H9 (cell line): ENCODE data around the gene SUN1. TPM values are rescaled to one million over a fixed set of nuclear protein-coding genes. Genes with fewer than 3 reads are reported as not detected.

Source experiments
- DNase-seq: peaks from one replicate; pipeline ENCODE4 v3.0.0-alpha.2; 2017
- H2AFZ ChIP-seq: one replicate; pipeline ENCODE4 v1.6.1; 2013; ENCODE audit warnings: mild to moderate bottlenecking, low read length, control low read depth, moderate library complexity
- H2AK5ac ChIP-seq: 2 replicates; pipeline ENCODE4 v1.6.1; 2013; ENCODE audit warnings: low read length, control low read depth, mixed read lengths; ENCODE audit not compliant: insufficient read length
- H2BK120ac ChIP-seq: one replicate; pipeline ENCODE4 v1.6.1; 2013; ENCODE audit warnings: low read depth, mild to moderate bottlenecking, low read length, control low read depth, inconsistent platforms; ENCODE audit not compliant: poor library complexity, severe bottlenecking
- H2BK12ac ChIP-seq: 2 replicates; pipeline ENCODE4 v1.6.1; 2013; ENCODE audit warnings: low read length, control low read depth, mixed read lengths, low read depth; ENCODE audit not compliant: insufficient read length
- H2BK15ac ChIP-seq: 2 replicates; pipeline ENCODE4 v1.6.1; 2013; ENCODE audit warnings: low read depth, low read length, control low read depth
- H2BK20ac ChIP-seq: one replicate; pipeline ENCODE4 v1.6.1; 2013; ENCODE audit warnings: low read depth, mild to moderate bottlenecking, low read length, control low read depth, inconsistent platforms; ENCODE audit not compliant: poor library complexity, severe bottlenecking
- H2BK5ac ChIP-seq: 2 replicates; pipeline ENCODE4 v1.6.1; 2013; ENCODE audit warnings: low read length, control low read depth, mixed read lengths; ENCODE audit not compliant: insufficient read length
- H3K14ac ChIP-seq: 2 replicates; pipeline ENCODE4 v1.6.1; 2013; ENCODE audit warnings: low read length, control low read depth; ENCODE audit not compliant: insufficient read depth
- H3K18ac ChIP-seq: 2 replicates; pipeline ENCODE4 v1.6.1; 2013; ENCODE audit warnings: low read depth, mild to moderate bottlenecking, mixed read lengths, low read length, control low read depth; ENCODE audit not compliant: insufficient read length
- H3K23ac ChIP-seq: 2 replicates; pipeline ENCODE4 v1.6.1; 2013; ENCODE audit warnings: low read length, control low read depth, mixed read lengths, low read depth; ENCODE audit not compliant: insufficient read length
- H3K23me2 ChIP-seq: 2 replicates; pipeline ENCODE4 v1.6.1; 2013; ENCODE audit warnings: low read depth, mild to moderate bottlenecking, mixed read lengths, low read length, control low read depth; ENCODE audit not compliant: insufficient read length, poor library complexity, severe bottlenecking
- H3K27ac ChIP-seq: 2 replicates; pipeline ENCODE4 v1.5.1; 2013; ENCODE audit warnings: low read length, control low read depth, mixed read lengths, low read depth; ENCODE audit not compliant: insufficient read length
- H3K27me3 ChIP-seq: 2 replicates; pipeline ENCODE4 v1.6.1; 2013; ENCODE audit warnings: low read length, control low read depth, inconsistent platforms; ENCODE audit not compliant: insufficient read depth
- H3K4ac ChIP-seq: 2 replicates; pipeline ENCODE4 v1.6.1; 2013; ENCODE audit warnings: low read depth, mild to moderate bottlenecking, control low read depth, inconsistent platforms, low read length, moderate library complexity
- H3K4me1 ChIP-seq: 2 replicates; pipeline ENCODE4 v1.6.1; 2013; ENCODE audit warnings: low read length, control low read depth, inconsistent platforms; ENCODE audit not compliant: insufficient read depth
- H3K4me2 ChIP-seq: 2 replicates; pipeline ENCODE4 v1.6.1; 2013; ENCODE audit warnings: low read length, control low read depth, mixed read lengths; ENCODE audit not compliant: insufficient read length, insufficient read depth
- H3K56ac ChIP-seq: 2 replicates; pipeline ENCODE4 v1.6.1; 2013; ENCODE audit warnings: low read depth, mild to moderate bottlenecking, mixed read lengths, low read length, control low read depth; ENCODE audit not compliant: insufficient read length
- H3K79me1 ChIP-seq: 2 replicates; pipeline ENCODE4 v1.6.1; 2013; ENCODE audit warnings: low read depth, mild to moderate bottlenecking, moderate library complexity, low read length, control low read depth, inconsistent platforms; ENCODE audit not compliant: insufficient read depth, poor library complexity, severe bottlenecking
- H3K79me2 ChIP-seq: 2 replicates; pipeline ENCODE4 v1.6.1; 2013; ENCODE audit warnings: low read length, control low read depth, inconsistent platforms; ENCODE audit not compliant: insufficient read depth
- H3K9ac ChIP-seq: 2 replicates; pipeline ENCODE4 v1.6.1; 2013; ENCODE audit warnings: low read length, control low read depth, mixed read lengths; ENCODE audit not compliant: insufficient read length; ENCODE audit errors: extremely low read depth
- H3K9me3 ChIP-seq: one replicate; pipeline ENCODE4 v1.6.1; 2013; ENCODE audit warnings: low read depth, low read length, inconsistent platforms; ENCODE audit not compliant: control insufficient read depth
- H3T11ph ChIP-seq: one replicate; pipeline ENCODE4 v1.6.1; 2013; ENCODE audit warnings: mild to moderate bottlenecking, low read length, control low read depth, inconsistent platforms
- H4K20me1 ChIP-seq: one replicate; pipeline ENCODE4 v1.6.1; 2013; ENCODE audit not compliant: control insufficient read depth, insufficient read length, insufficient read depth
- H4K5ac ChIP-seq: 2 replicates; pipeline ENCODE4 v1.6.1; 2013; ENCODE audit warnings: low read depth, mild to moderate bottlenecking, mixed read lengths, low read length, control low read depth; ENCODE audit not compliant: insufficient read length
- H4K8ac ChIP-seq: replicated peaks from 2 replicates; pipeline ENCODE4 v1.6.1; 2013; ENCODE audit warnings: low read length, control low read depth, mixed read lengths, low read depth; ENCODE audit not compliant: insufficient read length
- H4K91ac ChIP-seq: 2 replicates; pipeline ENCODE4 v1.6.1; 2013; ENCODE audit warnings: low read depth, mild to moderate bottlenecking, moderate library complexity, mixed read lengths, low read length, control low read depth; ENCODE audit not compliant: insufficient read length
- H3K27ac Mint-ChIP-seq, 3 experiments: 2 replicates in 2 of 3; 3 replicates in 1 of 3; pipeline ENCODE4 v1.8.0; 2020 to 2021; ENCODE audit warnings: mixed read lengths in 3 of 3, mild to moderate bottlenecking in 1 of 3, moderate library complexity in 1 of 3
- H3K27me3 Mint-ChIP-seq: 2 replicates; pipeline ENCODE4 v1.8.0; 2021; ENCODE audit warnings: low read depth, mild to moderate bottlenecking, moderate library complexity, mixed read lengths
- H3K36me3 Mint-ChIP-seq, 3 experiments: 2 replicates in 2 of 3; 3 replicates in 1 of 3; pipeline ENCODE4 v1.8.0; 2020 to 2021; ENCODE audit warnings: low read depth in 3 of 3, mixed read lengths in 3 of 3; ENCODE audit not compliant: insufficient read depth in 1 of 3
- H3K4me1 Mint-ChIP-seq, 2 experiments: 2 replicates each; pipeline ENCODE4 v1.8.0; 2020; ENCODE audit warnings: mixed read lengths in 2 of 2
- H3K4me3 Mint-ChIP-seq, 2 experiments: 2 replicates in 1 of 2; 3 replicates in 1 of 2; pipeline ENCODE4 v1.8.0; 2020 to 2021; ENCODE audit warnings: mild to moderate bottlenecking in 2 of 2, mixed read lengths in 2 of 2, moderate library complexity in 1 of 2
- H3K9me3 Mint-ChIP-seq, 2 experiments: 2 replicates in 1 of 2; 3 replicates in 1 of 2; pipeline ENCODE4 v1.8.0; 2020; ENCODE audit warnings: mild to moderate bottlenecking in 2 of 2, mixed read lengths in 2 of 2, moderate library complexity in 1 of 2
- WGBS: extraction: QIAGEN DNeasy Blood & Tissue Kit; methylation state at CpG from one replicate; pipeline ENCODE4 v1.1.7; 2013; ENCODE audit warnings: missing lambda C conversion rate, low lambda C conversion rate, mixed read lengths; ENCODE audit not compliant: insufficient read length; ENCODE audit errors: extremely low coverage; 5-methylcytosine and 5-hydroxymethylcytosine counted together
- total RNA-seq: library from RNA; stranded (reverse); gene quantifications from 2 replicates; pipeline ENCODE4 v1.2.1, GENCODE V29; 2021
- TF ChIP-seq, protein P1 (sequence below): fragments of 200-600 bp; sonication (generic); conservative IDR thresholded peaks from 3 replicates; pipeline ENCODE4 v1.8.0; 2021; ENCODE audit warnings: antibody characterized with exemption, mild to moderate bottlenecking

Gene SUN1
- total RNA-seq, 1 experiment from 2014 or later: 118 TPM

DNA sequence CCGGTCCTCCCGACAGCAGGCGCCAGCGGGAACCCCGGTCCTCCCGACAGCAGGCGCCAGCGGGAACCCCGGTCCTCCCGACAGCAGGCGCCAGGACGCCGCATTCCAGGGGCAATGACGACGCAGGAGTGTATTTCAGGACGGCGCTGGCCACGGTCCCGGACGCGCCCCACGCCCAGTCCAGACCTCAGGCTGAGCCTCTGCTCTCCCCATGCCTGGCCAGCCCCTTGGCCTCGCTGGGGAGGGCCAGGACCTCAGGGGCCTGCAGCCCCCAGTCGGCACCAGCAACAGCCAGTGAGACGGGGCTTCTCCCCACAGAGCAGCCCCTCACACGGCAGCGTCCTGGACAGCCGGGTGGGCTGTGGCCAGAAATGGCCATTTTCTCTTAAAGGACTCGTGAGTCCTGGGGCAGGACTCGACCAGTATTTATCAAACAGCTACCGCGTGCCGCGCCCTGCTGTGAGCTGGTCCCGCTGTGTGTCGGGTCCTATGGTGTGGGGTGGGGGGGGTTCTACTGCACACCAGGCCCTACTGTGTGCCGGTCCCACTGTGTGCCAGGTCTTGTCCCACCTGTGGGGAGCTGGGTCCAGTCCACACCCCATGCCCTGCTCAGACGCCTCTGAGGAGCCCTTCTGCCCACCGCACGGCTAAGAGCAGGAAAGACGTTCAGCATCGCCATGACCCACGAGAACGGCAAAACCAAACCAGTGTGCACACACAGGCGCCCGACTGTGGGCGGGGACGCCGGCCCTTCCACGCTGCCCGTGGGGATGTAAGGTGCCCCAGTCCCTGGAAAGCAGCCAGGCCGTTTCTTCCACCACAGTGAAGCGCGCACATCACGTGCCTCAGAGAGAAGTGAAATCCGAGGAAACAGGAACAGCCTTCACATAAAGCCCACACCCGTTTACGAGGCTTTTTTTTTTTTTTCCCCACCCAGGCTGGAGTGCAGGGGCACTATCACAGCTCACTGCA is 77.4 kb downstream of the SUN1 start:
- H3K14ac ChIP-seq: no peak overlapping the region
- H2BK15ac ChIP-seq: no peak overlapping the region
- no peaks in the 10 kb centered on the region for H3K79me1 ChIP-seq
- peaks cover 24% of the 10 kb centered on the region for H3K27me3 Mint-ChIP-seq
- H3K4me1 Mint-ChIP-seq: 0 out of 4 replicates have a peak, but pooled peaks cover 0 to 5% of the 10 kb centered on the region in 2 experiments
- no peak overlapping the region for H2BK12ac ChIP-seq
- H3K36me3 Mint-ChIP-seq: no peaks in the 10 kb centered on the region
- no peaks in the 10 kb centered on the region for H3K9me3 ChIP-seq
- no peak overlapping the region for H2BK20ac ChIP-seq
- no peak overlapping the region for H3K18ac ChIP-seq
- H4K5ac ChIP-seq: no peak overlapping the region
- no peak overlapping the region for H3K23ac ChIP-seq
- no peak overlapping the region for H3K56ac ChIP-seq
- no peak for DNase-seq
- no peak overlapping the region for H2AFZ ChIP-seq
- H4K8ac ChIP-seq: no peak overlapping the region
- H3K9ac ChIP-seq: no peak overlapping the region
- H3K23me2 ChIP-seq: peaks cover 3% of the 10 kb centered on the region
- H3K4me1 ChIP-seq: no peaks in the 10 kb centered on the region; the same call in 1 of the 2 replicates
- no peaks in the 10 kb centered on the region; a peak in 1 of 5 replicates for H3K9me3 Mint-ChIP-seq
- no peak overlapping the region for H4K91ac ChIP-seq
- H3K79me2 ChIP-seq: no peaks in the 10 kb centered on the region
- H3K4ac ChIP-seq: no peak overlapping the region
- H3K4me3 Mint-ChIP-seq: no peak overlapping the region
- TF ChIP-seq, protein P1, sequence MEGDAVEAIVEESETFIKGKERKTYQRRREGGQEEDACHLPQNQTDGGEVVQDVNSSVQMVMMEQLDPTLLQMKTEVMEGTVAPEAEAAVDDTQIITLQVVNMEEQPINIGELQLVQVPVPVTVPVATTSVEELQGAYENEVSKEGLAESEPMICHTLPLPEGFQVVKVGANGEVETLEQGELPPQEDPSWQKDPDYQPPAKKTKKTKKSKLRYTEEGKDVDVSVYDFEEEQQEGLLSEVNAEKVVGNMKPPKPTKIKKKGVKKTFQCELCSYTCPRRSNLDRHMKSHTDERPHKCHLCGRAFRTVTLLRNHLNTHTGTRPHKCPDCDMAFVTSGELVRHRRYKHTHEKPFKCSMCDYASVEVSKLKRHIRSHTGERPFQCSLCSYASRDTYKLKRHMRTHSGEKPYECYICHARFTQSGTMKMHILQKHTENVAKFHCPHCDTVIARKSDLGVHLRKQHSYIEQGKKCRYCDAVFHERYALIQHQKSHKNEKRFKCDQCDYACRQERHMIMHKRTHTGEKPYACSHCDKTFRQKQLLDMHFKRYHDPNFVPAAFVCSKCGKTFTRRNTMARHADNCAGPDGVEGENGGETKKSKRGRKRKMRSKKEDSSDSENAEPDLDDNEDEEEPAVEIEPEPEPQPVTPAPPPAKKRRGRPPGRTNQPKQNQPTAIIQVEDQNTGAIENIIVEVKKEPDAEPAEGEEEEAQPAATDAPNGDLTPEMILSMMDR: no peak
- no peak overlapping the region for H2BK5ac ChIP-seq
- no peaks in the 10 kb centered on the region; the same call in 1 of the 2 replicates for H3K27me3 ChIP-seq
- WGBS: no CpG with 5 or more reads among the region's 58 CpGs
- no peak overlapping the region for H3K4me2 ChIP-seq
- no peak overlapping the region for H2AK5ac ChIP-seq
- H3K27ac Mint-ChIP-seq: no peak overlapping the region
- no peak overlapping the region for H2BK120ac ChIP-seq
- H4K20me1 ChIP-seq: no peaks in the 10 kb centered on the region
- no peak overlapping the region for H3K27ac ChIP-seq
- H3T11ph ChIP-seq: no peak overlapping the region
